Duodenal mucosa (tissue), 2 donors: ENCODE measurements around the gene LDB2.

Source experiments
- H3K27ac ChIP-seq: one replicate; pipeline ENCODE4 v1.7.0; 2013; ENCODE audit warnings: low read depth, low read length
- H3K27me3 ChIP-seq, 2 donors: one replicate each; pipeline ENCODE4 v1.7.0; 2013; ENCODE audit warnings: low read length in 2 of 2, control low read depth in 1 of 2; ENCODE audit not compliant: insufficient read depth in 2 of 2, control insufficient read depth in 1 of 2
- H3K36me3 ChIP-seq, 2 donors: one replicate each; pipeline ENCODE4 v1.7.0; 2013; ENCODE audit warnings: low read length in 2 of 2, control low read depth in 1 of 2; ENCODE audit not compliant: insufficient read depth in 2 of 2, control insufficient read depth in 1 of 2
- H3K4me1 ChIP-seq, 2 donors: one replicate each; pipeline ENCODE4 v1.7.0; 2013; ENCODE audit warnings: low read length in 2 of 2, control low read depth in 1 of 2; ENCODE audit not compliant: insufficient read depth in 2 of 2, control insufficient read depth in 1 of 2
- H3K4me3 ChIP-seq, 2 donors: one replicate each; pipeline ENCODE4 v1.7.0; 2013; ENCODE audit warnings: low read length in 2 of 2, low read depth in 1 of 2
- H3K9ac ChIP-seq, 2 donors: one replicate each; pipeline ENCODE4 v1.7.0; 2013; ENCODE audit warnings: low read length in 2 of 2, low read depth in 1 of 2
- H3K9me3 ChIP-seq, 2 donors: one replicate each; pipeline ENCODE4 v1.7.0; 2013; ENCODE audit warnings: low read length in 2 of 2, control low read depth in 1 of 2; ENCODE audit not compliant: control insufficient read depth in 1 of 2

The LDB2 gene

DNA sequence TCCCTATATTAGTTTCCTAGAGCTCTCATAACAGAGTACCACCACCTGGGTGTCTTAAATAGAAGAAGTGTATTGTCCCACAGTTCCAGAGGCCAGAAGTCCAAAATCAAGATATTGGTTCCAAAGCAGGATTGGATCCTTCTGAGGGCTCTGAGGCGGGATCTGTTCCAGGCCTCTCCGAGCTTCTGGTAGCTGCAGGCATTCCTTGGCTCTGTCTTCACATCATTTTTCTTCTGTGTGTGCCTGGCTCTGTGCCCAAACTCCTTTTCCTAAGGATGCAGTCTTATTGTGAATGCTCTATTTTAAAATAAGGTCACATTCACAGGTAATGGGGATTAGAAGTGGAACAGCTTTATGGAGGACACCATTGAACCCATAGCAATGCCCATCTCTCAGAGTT lies 418.4 kb downstream of the LDB2 start:
- Histone ChIP-seq H3K36me3 (no peaks in the 10 kb centered on the region), H3K4me3 (no peak overlapping the region), H3K4me1 (no peaks in the 10 kb centered on the region), H3K27me3 (no peaks in the 10 kb centered on the region), H3K9ac (no peak overlapping the region), H3K27ac (no peak overlapping the region), H3K9me3 (no peaks in the 10 kb centered on the region)

DNA sequence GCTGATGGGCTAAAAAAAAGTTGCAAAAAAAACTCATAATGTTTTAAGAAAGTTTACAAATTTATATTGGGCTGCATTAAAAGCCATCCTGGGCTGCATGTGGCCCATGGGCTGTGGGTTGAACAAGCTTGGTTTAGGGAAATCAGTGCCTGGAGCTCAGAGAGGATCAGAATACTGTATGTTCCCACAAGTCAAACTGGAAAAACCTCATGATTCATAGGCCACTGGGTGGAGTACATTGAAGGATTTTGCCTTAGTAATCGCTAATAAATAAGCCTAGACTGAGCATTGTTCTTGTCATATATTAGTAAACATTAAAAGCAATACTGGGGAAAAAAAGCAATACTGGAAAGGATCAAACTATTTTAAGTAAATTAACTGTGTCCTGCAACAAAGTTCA lies 425.9 kb downstream of the LDB2 start:
- Histone ChIP-seq H3K36me3 (no peaks in the 10 kb centered on the region), H3K27me3 (no peaks in the 10 kb centered on the region), H3K9me3 (peaks cover 0 to 3% of the 10 kb centered on the region in 2 donors), H3K27ac (no peak overlapping the region), H3K9ac (no peak overlapping the region), H3K4me1 (no peaks in the 10 kb centered on the region), H3K4me3 (no peak overlapping the region)

DNA sequence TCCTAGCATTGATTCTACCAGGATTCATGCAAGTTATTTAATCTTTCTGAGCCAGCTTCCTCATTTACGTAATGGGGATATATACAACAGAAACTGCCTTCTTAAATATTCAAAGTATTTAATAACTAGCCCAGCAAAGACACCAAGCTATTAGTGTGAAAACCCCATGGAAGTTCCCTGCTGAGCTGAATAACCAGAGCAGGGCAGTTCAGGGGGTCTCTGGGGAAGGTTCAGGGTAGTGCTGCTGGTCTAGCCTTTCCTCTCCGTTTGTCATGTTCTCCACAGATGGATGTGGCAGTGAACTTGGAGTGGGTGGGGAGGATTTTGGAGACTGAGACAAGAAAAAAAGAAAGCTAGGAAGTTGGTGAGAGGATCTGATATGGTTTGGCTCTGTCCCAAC lies 431.4 kb downstream of the LDB2 start:
- Histone ChIP-seq H3K9ac (no peak overlapping the region), H3K9me3 (peaks cover 0 to 2% of the 10 kb centered on the region in 2 donors), H3K4me1 (no peaks in the 10 kb centered on the region), H3K27ac (no peak overlapping the region), H3K27me3 (no peaks in the 10 kb centered on the region), H3K36me3 (no peaks in the 10 kb centered on the region), H3K4me3 (no peak overlapping the region)

DNA sequence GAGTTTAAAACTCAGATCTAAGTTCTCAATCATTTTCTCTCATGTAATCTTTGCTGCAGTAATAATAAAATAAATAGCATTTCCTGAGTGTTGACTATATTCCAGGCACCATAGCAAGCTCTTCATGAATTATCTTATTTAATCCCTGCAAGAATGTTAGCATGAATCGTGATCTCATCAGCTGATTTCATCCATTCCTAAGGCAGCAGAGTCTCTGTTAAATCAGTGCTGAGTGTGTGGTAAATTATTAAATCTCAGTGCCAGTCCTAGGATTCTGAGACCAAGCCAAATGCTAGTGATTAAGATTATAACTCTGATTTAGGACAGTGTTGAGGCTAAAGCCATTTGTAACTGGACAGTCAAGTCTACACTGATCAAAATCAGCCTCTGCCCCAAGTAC lies 431.9 kb downstream of the LDB2 start:
- Histone ChIP-seq H3K27ac (no peak overlapping the region), H3K27me3 (no peaks in the 10 kb centered on the region), H3K9me3 (no peaks in the 10 kb centered on the region), H3K9ac (no peak overlapping the region), H3K4me3 (no peak overlapping the region), H3K36me3 (no peaks in the 10 kb centered on the region), H3K4me1 (no peaks in the 10 kb centered on the region)

DNA sequence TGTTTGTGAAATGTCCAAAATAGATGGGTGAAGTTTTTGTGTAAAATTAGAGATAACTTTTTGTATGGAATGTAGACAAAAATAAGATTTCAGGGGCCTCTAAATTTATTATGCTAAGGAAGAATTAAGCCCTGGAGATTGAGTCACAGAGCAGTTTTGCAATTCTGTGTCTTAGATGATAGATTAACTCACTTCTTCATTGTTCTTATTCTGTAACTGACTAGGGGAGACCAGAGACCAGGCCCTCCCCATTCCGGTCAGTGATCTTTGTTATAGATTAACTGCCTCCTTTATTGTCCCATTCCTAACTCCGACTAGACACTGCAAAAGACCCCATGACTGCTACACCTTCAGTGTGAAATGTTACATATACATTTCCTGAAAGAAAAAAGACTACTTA lies 433.8 kb downstream of the LDB2 start:
- Histone ChIP-seq H3K9ac (no peak overlapping the region), H3K36me3 (no peaks in the 10 kb centered on the region), H3K4me3 (no peak overlapping the region), H3K27ac (no peak overlapping the region), H3K9me3 (no peaks in the 10 kb centered on the region), H3K4me1 (no peaks in the 10 kb centered on the region), H3K27me3 (no peaks in the 10 kb centered on the region)

DNA sequence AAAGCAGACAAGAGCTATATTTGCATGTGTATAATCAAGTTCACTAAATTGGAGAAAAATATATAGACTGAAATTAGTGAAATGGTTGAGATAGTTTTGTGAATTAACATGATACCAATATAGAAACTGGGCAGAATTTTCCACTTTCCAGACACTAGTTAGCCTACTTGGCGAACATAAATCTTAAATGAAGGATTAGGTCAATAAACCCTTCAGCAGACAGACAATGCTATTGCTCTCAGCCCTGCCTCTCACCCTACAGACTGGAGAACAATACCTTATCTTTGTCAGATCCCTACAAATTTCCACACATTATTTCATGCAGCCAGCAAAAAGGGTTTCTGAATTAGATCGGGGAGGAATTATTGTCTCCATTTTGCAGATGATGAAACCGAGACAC lies 435.8 kb downstream of the LDB2 start:
- no peak overlapping the region for H3K27ac ChIP-seq
- no peaks in the 10 kb centered on the region for H3K4me1 ChIP-seq
- H3K9ac ChIP-seq = no peak overlapping the region
- no peaks in the 10 kb centered on the region for H3K36me3 ChIP-seq
- no peak overlapping the region for H3K4me3 ChIP-seq
- no peaks in the 10 kb centered on the region for H3K9me3 ChIP-seq
- H3K27me3 ChIP-seq = no peaks in the 10 kb centered on the region

DNA sequence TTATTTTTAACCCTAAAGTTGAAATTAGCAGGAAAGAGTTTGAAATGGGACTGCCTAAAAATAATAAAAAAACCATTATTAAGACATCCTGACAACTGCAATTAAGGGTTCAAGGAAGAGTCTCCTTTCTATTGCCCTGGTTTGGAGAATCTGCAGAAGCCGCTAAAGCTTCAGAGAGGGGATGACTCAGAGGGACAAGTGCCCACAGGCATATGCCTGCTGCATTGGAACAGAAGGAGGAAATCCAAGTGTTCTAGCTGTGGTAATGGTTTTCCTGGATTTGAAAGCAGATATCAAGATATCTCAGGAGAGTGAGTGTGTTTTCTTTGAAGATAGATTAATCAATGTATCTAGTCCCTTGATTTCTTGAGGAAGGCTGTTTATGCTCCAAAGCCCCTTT lies 437.1 kb downstream of the LDB2 start:
- Histone ChIP-seq H3K4me3 (no peak overlapping the region), H3K9ac (no peak overlapping the region), H3K27ac (no peak overlapping the region), H3K9me3 (no peaks in the 10 kb centered on the region), H3K4me1 (no peaks in the 10 kb centered on the region), H3K27me3 (no peaks in the 10 kb centered on the region), H3K36me3 (no peaks in the 10 kb centered on the region)

DNA sequence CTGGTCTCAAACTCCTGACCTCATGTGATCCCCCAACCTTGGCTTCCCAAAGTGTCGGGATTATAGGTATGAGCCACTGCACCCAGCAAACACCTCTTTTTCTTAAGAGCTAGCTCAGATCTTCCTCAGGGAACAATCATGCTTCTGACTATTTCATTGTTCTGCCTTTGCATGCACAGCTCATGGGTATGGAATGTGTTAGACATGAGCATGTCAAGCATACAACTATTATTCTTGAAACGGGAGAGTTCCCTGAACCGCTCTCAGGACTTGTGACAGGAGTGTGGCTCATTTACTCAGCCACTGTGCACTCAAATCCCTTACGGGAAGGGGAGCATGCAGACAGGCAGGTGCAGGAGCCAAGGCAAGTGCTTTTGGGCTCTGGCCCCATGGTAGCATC lies 440.5 kb downstream of the LDB2 start:
- H3K9me3 ChIP-seq = no peaks in the 10 kb centered on the region
- H3K9ac ChIP-seq = no peak overlapping the region
- no peaks in the 10 kb centered on the region for H3K4me1 ChIP-seq
- H3K36me3 ChIP-seq = no peaks in the 10 kb centered on the region
- H3K27me3 ChIP-seq = no peaks in the 10 kb centered on the region
- H3K4me3 ChIP-seq = no peak overlapping the region
- H3K27ac ChIP-seq = no peak overlapping the region
